Measurements from ENCODE around the gene TLE7. TPM values are rescaled to one million over a fixed set of nuclear protein-coding genes. Genes with fewer than 3 reads are reported as not detected.

TLE7 gene
- total and polyA plus RNA-seq, 2 of the 8 experiments (the other 6 are each of a cell fraction or from before 2014, with no cell fraction given): 0.03 TPM; not detected in 1

DNA sequence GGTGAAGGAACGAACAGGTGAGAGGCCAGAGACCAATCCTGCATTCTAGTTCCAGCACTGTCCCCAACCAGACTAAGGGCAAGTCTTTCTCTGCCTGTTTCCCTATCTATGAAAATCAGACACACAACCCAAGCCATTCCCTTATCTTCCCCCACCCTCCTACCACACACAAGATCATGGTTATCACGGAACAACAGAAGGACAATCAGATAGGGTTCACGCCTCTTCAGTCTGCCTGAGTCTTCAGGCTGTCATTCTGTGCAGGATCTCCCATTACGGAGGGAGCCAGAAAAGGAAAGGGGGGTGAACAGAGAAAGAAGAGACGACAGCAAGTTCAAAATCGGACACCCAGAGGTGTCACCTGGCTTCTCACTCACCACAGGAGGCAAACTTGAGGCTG is 11.1 kb downstream of the TLE7 start (continued):
- TF ChIP-seq RFX5 (IDR thresholded peaks at IDR 0.05; ENCODE audit: borderline replicate concordance, low read depth, low read length): no peak
